T-helper 9 cell (primary cell): ENCODE data around the gene CARD6.
"Not testable (repeated sequence)": the region's sequence is repeated elsewhere in the genome, so short reads cannot be mapped to it uniquely, and the experiment has no call there.

Experiments used
- DNase-seq: peaks from one replicate; pipeline ENCODE4 v3.0.0-alpha.2; 2020

Gene CARD6

DNA sequence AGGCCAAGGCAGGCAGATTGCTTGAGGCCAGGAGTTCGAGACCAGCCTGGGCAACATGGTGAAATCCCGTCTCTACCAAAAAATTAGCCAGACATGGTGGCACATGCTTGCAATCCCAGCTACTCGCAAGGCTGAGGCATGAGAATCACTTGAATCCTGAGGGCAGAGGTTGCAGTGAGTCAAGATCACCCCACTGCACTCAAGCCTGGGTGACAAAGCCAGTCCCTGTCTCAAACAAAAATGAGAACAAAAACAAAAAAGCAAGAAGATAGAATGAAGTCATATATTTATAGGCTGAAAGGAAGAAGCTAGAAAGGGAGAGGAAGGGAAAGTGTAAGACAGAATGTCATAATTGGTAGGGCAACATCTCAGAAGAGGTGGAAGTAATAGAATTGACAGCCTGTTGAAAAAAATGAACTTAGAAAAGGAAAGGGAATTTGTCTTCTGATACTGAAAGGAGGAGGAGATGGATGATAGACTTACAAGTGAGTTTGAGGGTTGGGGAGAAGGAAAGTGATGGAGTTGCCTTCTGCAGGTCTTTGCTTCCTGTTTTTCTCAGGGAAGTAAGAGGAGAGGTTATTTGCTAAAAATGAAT, 32.2 kb downstream of the CARD6 start:
- no peak for DNase-seq

DNA sequence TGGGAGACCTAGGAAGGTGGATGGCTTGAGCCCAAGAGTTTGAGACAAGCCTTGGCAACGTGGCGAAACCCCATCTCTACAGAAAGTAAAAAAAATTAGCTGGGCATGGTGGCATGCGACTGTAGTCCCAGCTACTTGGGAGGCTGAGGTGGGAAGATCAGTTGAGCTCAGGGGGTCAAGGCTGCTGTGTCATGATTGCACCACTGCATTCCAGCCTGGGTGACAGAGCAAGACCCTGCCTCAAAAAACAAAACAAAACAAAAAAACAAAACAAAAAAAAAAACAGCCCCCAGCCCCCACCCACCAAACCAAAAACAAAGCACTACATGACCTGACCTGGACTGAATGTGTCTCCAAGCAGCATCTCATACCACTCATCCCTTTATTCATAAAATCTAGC, 34.8 kb downstream of the CARD6 start:
- DNase-seq: no peak

GRCh38 chr5:40877371-40877988, 36.3 kb downstream of the CARD6 start:
- DNase-seq: no peak

DNA sequence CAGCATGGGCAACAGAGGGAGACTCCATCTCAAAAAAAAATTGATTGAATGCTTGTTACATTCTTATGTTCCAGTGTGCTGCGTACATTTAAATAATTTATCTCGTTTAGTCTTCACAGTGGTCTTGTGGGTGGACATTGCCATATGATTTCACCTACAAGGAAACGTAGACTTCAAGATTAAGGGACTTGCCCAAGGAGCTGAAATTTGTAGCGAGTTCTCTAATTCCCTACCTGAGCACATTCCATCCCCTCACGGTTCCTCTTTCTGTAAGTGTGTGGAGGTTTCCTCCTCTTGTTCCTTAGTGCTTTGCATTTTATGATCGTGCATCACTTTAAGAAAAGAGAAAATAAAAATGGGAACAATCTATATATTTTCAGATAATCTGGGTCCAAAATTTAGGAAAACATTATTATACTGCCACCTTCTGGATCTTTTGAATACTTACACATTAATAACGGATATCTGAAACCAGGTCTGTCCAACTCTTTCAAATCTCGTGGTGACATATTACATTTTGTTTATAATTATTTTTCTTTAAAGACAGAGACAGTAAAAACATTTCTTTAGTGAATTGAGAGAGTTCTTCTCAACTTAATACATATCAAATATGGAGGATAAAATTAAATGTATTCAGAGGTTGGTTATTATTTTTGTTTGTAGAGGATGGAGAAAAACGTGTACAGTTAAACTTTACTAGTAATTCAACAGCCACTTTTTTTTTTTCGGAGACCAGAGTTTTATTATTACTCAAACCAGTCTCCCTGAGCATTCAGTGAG, 38.2 kb downstream of the CARD6 start:
- DNase-seq: no peak

- DNase-seq: no peak
These were observed 41.1 kb downstream of the CARD6 start for GRCh38 chr5:40882291-40882690.

- not testable (repeated sequence) for DNase-seq
These were observed 41.9 kb downstream of the CARD6 start for GRCh38 chr5:40883051-40883450.

DNA sequence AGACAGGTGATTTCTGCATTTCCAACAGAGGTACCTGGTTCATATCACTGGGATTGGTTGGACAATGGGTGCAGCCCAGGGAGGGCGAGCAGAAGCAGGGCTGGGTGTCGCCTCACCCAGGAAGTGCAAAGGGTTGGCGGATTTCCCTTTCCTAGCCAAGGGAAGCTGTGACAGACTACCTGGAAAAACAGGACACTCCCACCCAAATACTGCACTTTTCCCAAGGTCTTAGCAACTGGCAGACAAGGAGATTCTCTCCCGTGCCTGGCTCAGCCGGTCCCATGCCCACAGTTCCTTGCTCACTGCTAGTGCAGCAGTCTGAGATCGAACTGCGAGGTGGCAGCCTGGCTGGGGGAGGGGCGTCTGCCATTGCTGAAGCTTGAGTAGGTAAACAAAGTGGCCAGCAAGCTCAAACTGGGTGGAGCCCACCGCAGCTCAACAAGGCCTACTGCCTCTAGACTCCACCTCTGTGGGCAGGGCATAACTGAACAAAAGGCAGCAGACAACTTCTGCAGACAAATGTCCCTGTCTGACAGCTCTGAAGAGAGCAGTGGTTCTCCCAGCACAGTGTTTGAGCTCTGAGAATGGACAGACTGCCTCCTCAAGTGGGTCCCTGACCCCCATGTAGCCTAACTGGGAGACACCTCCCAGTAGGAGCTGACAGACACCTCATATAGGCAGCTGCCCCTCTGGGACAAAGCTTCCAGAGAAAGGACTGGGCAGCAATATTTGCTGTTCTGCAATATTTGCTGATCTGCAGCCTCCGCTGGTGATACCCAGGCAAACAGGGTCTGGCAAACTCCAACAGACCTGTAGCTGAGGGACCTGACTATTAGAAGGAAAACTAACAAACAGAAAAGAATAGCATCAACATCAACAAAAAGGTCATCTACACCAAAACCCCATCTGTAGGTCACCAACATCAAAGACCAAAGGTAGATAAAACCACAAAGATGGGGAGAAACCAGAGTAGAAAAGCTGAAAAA, 54.6 kb downstream of the CARD6 start:
- DNase-seq: not testable (repeated sequence)

DNA sequence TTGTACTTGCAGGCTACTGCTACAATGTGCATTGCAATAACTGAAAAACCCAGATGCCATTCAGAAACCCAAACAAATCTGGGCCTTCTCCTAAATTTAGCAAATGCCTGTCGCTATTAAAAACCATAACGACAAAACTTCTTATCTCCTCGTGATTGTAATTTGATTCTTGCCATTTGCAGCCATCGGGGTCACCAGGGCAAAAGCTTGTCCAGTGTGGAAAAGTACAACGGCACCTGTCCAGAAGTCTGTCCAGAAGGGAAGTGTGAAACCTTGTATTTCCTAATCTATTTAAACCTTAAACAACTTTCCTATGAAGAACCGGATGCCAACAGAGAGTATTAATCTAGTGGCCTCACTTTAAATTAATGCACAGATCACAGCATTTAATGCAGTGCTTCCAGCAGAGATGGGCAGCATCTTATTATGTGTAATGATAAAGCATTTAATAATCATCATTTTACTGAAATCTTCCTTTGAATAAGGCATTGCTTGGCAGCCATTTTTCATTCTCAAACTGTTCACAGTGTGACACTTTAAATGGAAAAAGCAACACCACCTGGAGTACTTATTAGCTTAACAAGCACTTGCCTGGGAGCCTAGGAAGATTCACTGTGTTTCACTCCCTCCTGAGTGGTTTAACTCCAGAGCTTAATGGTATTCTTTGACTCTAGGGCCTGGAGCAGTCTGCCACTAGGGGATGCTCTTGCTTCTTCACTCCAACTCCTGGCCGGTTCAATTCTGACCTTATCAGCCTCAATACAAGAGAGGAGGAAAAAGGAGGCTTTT, 63.2 kb downstream of the CARD6 start:
- DNase-seq: no peak

DNA sequence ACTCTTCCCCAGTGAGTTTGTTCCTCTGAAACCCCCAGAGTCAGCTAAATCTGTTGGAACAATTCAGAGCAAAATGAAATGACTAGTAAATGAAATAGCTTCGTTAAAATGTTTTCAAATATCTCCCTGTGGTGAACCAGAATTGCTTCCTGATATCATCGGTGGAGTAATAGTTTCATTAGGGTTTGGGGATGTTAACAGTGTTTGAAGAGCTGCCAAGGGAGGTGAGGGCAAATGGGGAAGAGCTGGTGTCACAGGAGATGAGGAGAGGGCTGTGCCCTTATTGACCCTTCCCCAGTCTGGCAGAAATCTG, 63.8 kb downstream of the CARD6 start:
- DNase-seq: no peak

- no peak for DNase-seq
These were observed 65.2 kb downstream of the CARD6 start for GRCh38 chr5:40906351-40906751.

GRCh38 chr5:40909264-40909663, 68.1 kb downstream of the CARD6 start, which contains the start of gene C7:
Gene C7 (plus strand): TSS chr5:40909497. CDS start chr5:40909611, 114 bp downstream.
- DNase-seq: no peak

GRCh38 chr5:40909723-40910122, 68.6 kb downstream of the CARD6 start:
- DNase-seq: no peak
